T-helper 17 cell (primary cell): ENCODE data around the gene CALY. TPM values are rescaled to one million over a fixed set of nuclear protein-coding genes. Genes with fewer than 3 reads are reported as not detected.

ENCODE experiments used
- ATAC-seq: fragments of 150-1000 bp; cut with Tn5 transposase; 2 replicates; pipeline ENCODE4 v1.10.0; 2021; ENCODE audit warnings: mild to moderate bottlenecking, moderate library complexity
- DNase-seq, 3 donors: peaks; one replicate each; pipeline versions ENCODE4 v3.0.0 to v3.0.0-alpha.2; 2020 to 2021
- H3K9me3 ChIP-seq: one replicate; pipeline ENCODE4 v1.7.0; 2013; ENCODE audit warnings: low read length, mild to moderate bottlenecking; ENCODE audit not compliant: control insufficient read depth, poor library complexity, severe bottlenecking
- H3K27ac Mint-ChIP-seq: one replicate; pipeline ENCODE4 v1.8.0; 2022; ENCODE audit warnings: mild to moderate bottlenecking, moderate library complexity, mixed read lengths
- H3K27me3 Mint-ChIP-seq: one replicate; pipeline ENCODE4 v1.8.0; 2022; ENCODE audit warnings: mixed read lengths
- H3K36me3 Mint-ChIP-seq: one replicate; pipeline ENCODE4 v1.8.0; 2022; ENCODE audit warnings: low read depth, mixed read lengths
- H3K4me1 Mint-ChIP-seq: one replicate; pipeline ENCODE4 v1.8.0; 2022; ENCODE audit warnings: mild to moderate bottlenecking, mixed read lengths
- H3K4me3 Mint-ChIP-seq: one replicate; pipeline ENCODE4 v1.8.0; 2022; ENCODE audit warnings: mild to moderate bottlenecking, moderate library complexity, mixed read lengths
- total RNA-seq, 4 donors: library from RNA in 2 of 4; stranded (reverse) in 2 of 4; gene quantifications; one replicate each; pipeline ENCODE4 v1.2.3 and lab custom pipeline; 2022 to 2026

Gene CALY
- total RNA-seq, 2 donors from 2014 or later, result 0.96 to 1.9 TPM

DNA sequence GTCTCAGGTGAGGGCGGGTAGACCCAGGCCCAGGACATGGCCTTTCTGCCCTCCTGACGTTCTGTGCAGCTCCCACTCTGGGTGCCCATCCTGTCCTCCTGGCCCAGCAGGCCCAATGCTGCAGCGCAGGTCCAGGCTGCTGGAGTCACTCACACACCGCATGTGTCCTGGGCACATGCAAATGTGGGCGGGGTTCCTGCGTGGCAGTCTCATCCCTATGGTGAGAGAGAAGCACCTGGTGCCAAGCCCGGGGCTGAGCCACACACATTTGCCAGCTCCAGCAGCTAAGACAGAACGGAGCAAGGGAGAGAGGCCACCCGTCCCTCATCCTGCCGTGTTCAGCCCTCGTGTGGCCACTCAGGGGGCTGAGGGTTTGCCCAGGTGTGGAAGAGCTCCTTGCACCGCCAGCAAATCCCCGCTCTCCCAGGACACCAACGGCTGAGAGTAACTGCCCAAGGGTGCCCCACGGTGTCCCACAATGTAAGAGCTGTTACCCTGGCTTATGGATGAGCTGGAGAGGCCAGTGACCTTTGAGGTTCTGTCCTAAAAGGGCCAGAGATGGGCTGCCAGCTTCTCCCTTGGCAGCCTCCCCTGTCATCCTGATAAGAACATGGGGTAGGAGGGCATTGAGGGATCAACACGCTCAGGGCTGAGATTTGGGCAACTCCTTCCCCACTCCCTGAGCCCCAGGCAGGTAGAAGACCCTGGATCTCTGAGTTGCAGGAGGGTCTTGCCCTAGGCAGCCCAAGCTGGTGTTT is 16.7 kb upstream of the CALY start:
- Mint-ChIP-seq H3K4me1 (peaks cover 3% of the 10 kb centered on the region), H3K27me3 (peaks cover 15% of the 10 kb centered on the region), H3K4me3 (no peak overlapping the region), H3K27ac (no peak overlapping the region), H3K36me3 (peaks cover 4% of the 10 kb centered on the region)
- ATAC-seq (no peak), DNase-seq (no peak)
- no peaks in the 10 kb centered on the region for H3K9me3 ChIP-seq

DNA sequence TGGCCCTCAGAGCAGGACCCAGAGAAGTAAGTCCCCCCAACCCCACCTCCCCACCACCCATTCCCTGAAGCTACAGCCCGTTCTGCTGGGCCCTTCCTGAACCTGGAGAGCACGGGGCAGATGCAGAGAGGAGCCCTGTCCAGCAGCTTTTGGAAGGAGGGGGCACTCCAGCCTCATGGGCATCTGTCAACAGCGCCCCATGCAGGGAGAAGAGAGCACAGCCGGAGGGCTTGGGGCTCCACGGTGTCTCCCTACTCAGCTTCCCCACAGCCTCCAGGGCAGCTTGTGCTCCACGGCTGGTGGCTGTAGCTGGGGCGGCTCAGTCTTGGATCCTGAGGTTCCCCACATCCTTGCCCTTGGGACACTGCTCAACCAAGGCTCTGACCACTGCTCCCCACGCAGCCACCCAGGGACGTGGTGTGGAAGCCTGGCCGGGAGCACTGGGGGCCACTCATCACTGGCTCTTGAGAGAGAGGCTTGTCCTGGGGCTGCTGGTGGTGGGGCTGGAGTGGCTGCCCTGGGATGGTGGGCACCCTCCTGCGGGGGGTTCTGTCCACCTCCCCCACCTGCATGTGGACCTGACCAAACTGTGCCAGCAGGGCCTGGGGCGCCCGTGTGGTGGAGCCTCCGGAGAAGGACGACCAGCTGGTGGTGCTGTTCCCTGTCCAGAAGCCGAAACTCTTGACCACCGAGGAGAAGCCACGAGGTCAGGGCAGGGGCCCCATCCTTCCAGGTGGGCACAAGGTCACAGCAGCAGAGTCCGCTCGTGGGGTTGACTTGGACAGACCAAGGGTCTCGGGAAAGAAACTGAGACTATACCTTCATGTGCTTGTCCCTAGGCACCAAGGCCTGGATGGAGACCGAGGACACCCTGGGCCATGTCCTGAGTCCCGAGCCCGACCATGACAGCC is 15.0 kb upstream of the CALY start:
- no peaks in the 10 kb centered on the region for H3K9me3 ChIP-seq
- peaks cover 15% of the 10 kb centered on the region for H3K27me3 Mint-ChIP-seq
- DNase-seq, result no peak
- ATAC-seq, result no peak
- H3K27ac Mint-ChIP-seq, result no peak overlapping the region
- H3K4me3 Mint-ChIP-seq, result no peak overlapping the region
- H3K36me3 Mint-ChIP-seq, result peaks cover 4% of the 10 kb centered on the region
- H3K4me1 Mint-ChIP-seq, result peaks cover 3% of the 10 kb centered on the region

DNA sequence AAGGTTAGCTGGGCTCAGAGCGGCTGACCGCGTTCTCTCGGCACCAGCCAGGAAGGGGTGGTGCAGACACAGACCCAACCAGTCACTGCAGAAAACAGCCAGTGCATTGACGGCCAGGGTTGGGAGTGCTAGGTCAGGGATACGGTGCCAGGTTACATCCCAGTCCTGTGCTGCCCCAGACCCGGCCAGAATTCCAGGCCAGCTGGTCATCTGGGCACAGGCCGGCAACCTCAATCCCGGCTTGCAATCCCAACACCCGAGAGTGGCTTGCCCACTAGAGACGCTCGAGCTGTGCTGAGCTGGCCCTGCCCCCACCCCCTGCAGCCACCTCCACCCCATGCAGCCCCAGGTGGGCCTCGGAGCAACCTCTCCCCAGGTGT is 14.2 kb upstream of the CALY start:
- Mint-ChIP-seq H3K27me3 (peaks cover 17% of the 10 kb centered on the region), H3K27ac (no peak overlapping the region), H3K4me1 (peaks cover 6% of the 10 kb centered on the region), H3K36me3 (peaks cover 4% of the 10 kb centered on the region), H3K4me3 (no peak overlapping the region)
- ATAC-seq, result no peak
- no peaks in the 10 kb centered on the region for H3K9me3 ChIP-seq
- DNase-seq, result no peak

DNA sequence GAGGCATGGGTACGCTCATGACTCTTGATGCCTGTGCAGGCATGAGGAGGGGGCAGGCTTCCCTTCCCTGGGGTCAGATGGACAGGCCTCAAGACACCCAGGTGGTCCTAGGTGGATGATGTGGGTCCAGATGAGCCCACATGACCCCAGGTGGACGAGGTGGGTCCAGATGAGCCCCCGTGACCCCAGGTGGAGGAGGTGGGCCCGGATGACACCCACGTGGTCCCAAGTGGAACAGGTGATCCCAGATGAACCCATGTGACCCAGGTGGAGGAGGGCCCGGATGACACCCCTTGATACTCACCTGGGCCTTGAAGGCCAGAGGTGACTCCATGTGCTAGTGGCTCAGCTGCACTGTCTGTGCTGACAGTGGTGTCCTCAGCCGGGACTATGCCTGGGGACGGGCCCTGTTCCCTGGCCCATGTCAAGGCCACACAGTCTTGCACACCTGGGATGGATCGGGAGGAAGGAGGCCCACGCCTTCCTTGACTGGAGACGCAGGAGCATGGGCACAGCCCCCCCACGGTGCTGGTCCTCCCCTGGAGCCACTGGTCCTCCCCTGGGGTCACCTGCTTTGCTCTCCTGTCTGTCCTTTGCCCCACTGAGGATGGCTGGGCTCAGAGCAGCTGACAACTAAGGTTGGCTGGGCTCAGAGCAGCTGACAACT is 13.7 kb upstream of the CALY start:
- H3K27me3 Mint-ChIP-seq, result peaks cover 23% of the 10 kb centered on the region
- H3K4me3 Mint-ChIP-seq, result no peak overlapping the region
- DNase-seq (no peak), ATAC-seq (no peak)
- H3K36me3 Mint-ChIP-seq, result peaks cover 4% of the 10 kb centered on the region
- no peak overlapping the region for H3K27ac Mint-ChIP-seq
- H3K9me3 ChIP-seq, result no peaks in the 10 kb centered on the region
- peaks cover 6% of the 10 kb centered on the region for H3K4me1 Mint-ChIP-seq

DNA sequence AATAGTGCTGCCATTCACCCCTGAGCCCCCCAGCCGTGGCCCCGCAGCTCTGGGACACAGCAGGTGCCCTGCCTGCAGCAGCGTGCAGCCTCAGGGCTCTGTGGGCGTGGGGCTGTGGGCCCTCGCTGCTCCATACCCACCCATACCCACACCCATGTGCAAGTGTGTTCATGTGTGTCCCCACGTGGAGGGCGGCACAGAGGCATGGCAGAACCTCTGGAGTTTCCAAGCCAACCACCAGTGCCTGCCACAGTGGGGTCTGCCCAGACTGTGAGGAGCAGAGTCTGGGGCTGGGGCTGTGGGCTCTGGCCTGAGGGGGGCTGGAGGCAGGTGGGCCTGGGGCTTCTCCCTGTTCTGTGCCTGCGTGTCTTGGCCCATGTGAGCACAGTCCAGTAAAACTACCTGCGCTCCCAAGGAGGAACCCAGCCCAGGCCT is 12.9 kb upstream of the CALY start:
- Mint-ChIP-seq H3K4me3 (no peak overlapping the region), H3K4me1 (peaks cover 6% of the 10 kb centered on the region), H3K36me3 (peaks cover 4% of the 10 kb centered on the region), H3K27ac (no peak overlapping the region), H3K27me3 (peaks cover 31% of the 10 kb centered on the region)
- no peak for ATAC-seq
- no peaks in the 10 kb centered on the region for H3K9me3 ChIP-seq
- no peak for DNase-seq

DNA sequence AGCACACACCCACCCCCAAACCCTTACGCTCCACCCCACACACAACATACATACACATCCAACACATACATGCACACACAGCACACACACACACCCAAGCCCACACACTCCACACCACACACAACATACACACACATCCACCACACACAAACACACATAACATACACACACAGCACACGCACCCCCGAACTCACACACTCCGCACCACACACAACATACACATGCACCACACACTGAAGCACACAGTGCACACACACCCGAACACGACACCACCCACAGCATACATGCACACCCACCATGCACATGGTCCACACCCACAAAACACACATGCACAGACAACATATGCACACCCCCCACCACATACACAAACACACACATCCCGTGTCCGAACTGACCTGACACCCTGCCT is 12.5 kb upstream of the CALY start:
- no peak overlapping the region for H3K27ac Mint-ChIP-seq
- peaks cover 4% of the 10 kb centered on the region for H3K36me3 Mint-ChIP-seq
- H3K4me1 Mint-ChIP-seq, result peaks cover 7% of the 10 kb centered on the region
- H3K4me3 Mint-ChIP-seq, result no peak overlapping the region
- H3K27me3 Mint-ChIP-seq, result peaks cover 33% of the 10 kb centered on the region
- ATAC-seq, result no peak
- no peak for DNase-seq
- H3K9me3 ChIP-seq, result no peaks in the 10 kb centered on the region

DNA sequence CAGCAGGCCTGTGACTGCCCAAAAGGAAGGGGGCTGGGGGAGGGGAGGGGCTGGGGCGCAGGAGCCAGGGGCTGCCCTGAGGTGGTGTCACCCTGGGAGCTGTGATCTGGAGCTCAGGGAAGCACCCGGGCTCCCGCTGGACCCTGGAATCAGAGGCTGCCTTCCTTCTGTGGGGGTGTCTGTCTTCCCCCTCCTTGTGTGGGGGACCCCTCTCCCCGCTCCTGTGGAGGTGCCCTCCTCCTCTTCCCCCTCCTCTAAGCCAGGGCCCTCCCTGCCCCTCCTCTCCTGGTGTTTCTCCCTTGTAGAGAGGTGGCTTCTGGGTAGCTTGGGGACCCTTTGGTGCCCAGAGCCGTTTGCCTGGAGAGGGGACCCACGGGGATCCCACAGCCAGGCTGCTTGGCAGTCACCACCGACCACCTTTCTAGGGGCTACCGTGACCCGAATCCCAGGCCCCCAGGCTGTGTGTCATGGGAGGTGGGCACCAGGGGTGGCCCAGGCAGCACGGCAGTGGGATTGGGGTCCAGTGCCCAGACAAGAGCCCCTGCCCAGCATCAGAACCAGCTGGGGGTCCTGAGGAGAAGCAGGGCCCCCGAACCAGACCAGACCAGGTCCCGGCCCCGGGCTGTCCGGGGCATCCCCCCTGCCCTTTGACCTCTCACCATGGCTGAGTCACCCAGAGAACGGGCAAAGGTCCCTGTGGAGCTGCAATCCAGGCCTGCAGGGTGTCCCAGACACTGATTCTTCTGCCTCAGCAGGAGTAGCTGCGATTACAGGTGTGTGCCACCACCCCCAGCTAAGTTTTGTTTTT is 11.2 kb upstream of the CALY start:
- H3K36me3 Mint-ChIP-seq, result peaks cover 4% of the 10 kb centered on the region
- ATAC-seq (no peak), DNase-seq (no peak)
- H3K9me3 ChIP-seq, result no peaks in the 10 kb centered on the region
- H3K4me1 Mint-ChIP-seq, result peaks cover 8% of the 10 kb centered on the region
- peaks cover 38% of the 10 kb centered on the region for H3K27me3 Mint-ChIP-seq
- H3K27ac Mint-ChIP-seq, result no peak overlapping the region
- H3K4me3 Mint-ChIP-seq, result no peak overlapping the region

DNA sequence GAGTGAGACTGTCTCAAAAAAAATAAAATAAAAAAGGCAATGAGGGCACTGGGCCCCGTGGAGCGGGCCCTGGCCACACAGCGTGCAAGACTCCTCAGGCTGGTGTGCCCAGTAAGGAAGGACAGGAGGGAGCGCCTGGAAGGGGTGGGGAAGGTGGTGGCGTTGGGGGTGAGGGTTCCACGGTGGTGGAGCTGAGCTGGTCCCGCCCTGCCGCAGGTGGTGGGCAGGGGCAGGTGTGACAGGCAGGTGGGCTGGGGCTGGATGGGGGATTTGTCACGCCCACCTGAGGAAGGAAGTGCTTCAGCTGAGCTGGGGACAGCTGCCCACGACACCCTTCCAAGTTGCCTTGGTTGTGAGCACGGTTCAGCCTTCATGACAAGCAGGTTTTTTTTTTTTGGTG is 9.7 kb upstream of the CALY start:
- H3K27ac Mint-ChIP-seq, result no peak overlapping the region
- no peaks in the 10 kb centered on the region for H3K9me3 ChIP-seq
- ATAC-seq (no peak), DNase-seq (no peak)
- H3K4me3 Mint-ChIP-seq, result no peak overlapping the region
- H3K4me1 Mint-ChIP-seq, result peaks cover 8% of the 10 kb centered on the region
- peaks cover 4% of the 10 kb centered on the region for H3K36me3 Mint-ChIP-seq
- peaks cover 44% of the 10 kb centered on the region for H3K27me3 Mint-ChIP-seq

DNA sequence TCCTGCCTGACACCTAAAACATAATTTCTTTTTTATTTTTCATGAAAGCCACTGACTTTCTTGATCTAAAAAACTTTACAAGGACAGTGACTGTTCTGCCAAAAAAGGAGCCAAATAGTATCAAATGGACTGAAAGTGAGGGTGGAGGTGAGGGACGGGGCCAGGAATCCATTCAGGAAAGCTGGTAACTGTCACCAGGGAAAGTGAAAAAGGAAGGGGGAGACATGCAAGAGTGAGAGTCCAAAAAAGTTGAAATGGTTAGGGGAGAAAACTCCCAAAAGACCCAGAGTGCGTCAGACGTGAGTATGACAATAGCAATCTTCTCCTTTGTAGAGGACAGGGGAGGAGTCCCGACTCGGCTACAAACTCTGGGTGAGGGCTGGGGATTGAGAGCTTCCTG is 7.5 kb upstream of the CALY start:
- H3K9me3 ChIP-seq, result no peaks in the 10 kb centered on the region
- ATAC-seq, result no peak
- Mint-ChIP-seq H3K27ac (no peak overlapping the region), H3K36me3 (peaks cover 4% of the 10 kb centered on the region), H3K4me1 (peaks cover 7% of the 10 kb centered on the region), H3K27me3 (peaks cover 34% of the 10 kb centered on the region), H3K4me3 (no peak overlapping the region)
- no peak for DNase-seq

DNA sequence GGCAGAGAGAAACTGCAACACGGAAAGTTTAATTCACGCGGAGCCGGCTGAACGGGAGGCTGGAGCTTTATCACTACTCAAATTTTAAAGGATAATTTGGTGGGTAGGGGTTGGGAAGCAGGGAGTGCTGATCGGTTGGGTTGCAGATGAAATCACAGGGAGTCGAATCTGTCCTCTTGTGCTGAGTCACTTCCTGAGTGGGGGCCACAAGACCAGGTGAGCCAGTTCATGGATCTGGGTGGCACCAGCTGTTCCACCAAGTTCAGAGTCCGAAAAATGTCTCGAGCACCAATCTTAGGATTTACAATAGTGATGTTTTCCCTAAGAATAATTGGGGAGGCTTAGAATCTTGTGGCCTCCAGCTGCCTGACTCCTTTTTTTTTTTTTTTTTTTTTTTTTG is 6.9 kb upstream of the CALY start:
- Mint-ChIP-seq H3K4me3 (no peak overlapping the region), H3K27ac (no peak overlapping the region), H3K36me3 (no peaks in the 10 kb centered on the region), H3K4me1 (peaks cover 4% of the 10 kb centered on the region), H3K27me3 (peaks cover 28% of the 10 kb centered on the region)
- ATAC-seq (no peak), DNase-seq (no peak)
- no peaks in the 10 kb centered on the region for H3K9me3 ChIP-seq

DNA sequence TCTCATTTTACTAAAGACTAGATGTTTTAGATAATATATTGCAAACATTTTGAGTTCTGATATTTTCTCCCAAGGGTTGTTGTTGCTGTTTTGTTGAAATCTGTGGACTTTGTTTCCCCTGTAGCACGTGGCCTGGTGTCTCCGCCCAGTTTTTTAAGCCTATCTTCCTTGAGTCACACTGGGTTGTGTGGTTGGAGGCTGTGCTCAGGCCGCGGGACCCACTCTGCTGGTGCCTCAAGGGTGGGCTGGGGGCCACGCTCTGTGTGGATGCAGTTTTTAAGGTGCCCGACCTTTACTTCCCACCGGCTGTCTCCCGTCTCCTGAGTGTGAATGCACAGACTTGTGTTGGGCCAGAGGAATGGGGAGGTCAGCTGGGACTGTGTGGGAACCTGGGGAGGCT is 6.2 kb upstream of the CALY start:
- no peaks in the 10 kb centered on the region for H3K9me3 ChIP-seq
- H3K27me3 Mint-ChIP-seq, result peaks cover 28% of the 10 kb centered on the region
- DNase-seq, result no peak
- no peak overlapping the region for H3K4me3 Mint-ChIP-seq
- no peaks in the 10 kb centered on the region for H3K36me3 Mint-ChIP-seq
- H3K4me1 Mint-ChIP-seq, result peaks cover 4% of the 10 kb centered on the region
- no peak for ATAC-seq
- H3K27ac Mint-ChIP-seq, result no peak overlapping the region

DNA sequence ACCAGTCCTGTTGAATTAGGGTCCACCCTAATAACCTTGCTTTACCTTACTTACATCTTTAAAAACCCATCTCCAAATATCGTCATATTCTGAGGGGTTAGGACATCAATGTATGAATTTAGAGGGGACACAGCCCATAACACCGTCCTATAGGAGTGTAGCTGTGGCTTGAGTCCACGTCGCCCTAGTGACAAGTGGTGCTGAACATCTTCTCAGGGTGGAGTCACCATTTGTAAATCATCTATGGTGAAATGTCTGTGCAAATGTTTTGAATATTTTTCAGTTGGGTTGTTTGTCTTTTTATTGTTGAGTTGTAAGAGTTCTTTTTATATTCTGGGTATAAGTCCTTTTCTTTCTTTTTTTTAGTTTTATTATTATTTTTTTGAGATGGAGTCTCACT is 5.3 kb upstream of the CALY start:
- no peak for DNase-seq
- H3K4me1 Mint-ChIP-seq, result peaks cover 4% of the 10 kb centered on the region
- H3K4me3 Mint-ChIP-seq, result no peak overlapping the region
- H3K27ac Mint-ChIP-seq, result no peak overlapping the region
- H3K27me3 Mint-ChIP-seq, result peaks cover 28% of the 10 kb centered on the region
- no peaks in the 10 kb centered on the region for H3K9me3 ChIP-seq
- no peak for ATAC-seq
- H3K36me3 Mint-ChIP-seq, result no peaks in the 10 kb centered on the region
